Thyroid gland (tissue), 4 donors: ENCODE measurements around the gene KHNYN.

Experiments
- CTCF ChIP-seq, 6 experiments: fragments of 200-600 bp in 3 of 6; fragments of 450-650 bp in 3 of 6; sonication (generic) in 3 of 6; IDR thresholded peaks; one replicate each; pipeline ENCODE4 v1.5.1; 2016 to 2019; ENCODE audit warnings: antibody characterized with exemption in 6 of 6, mild to moderate bottlenecking in 2 of 6, inconsistent platforms in 1 of 6, moderate library complexity in 1 of 6
- POLR2A ChIP-seq, 2 donors: fragments of 450-650 bp; IDR thresholded peaks; one replicate each; pipeline ENCODE4 v1.6.1; 2017; ENCODE audit warnings: antibody characterized with exemption in 2 of 2, mild to moderate bottlenecking in 2 of 2, moderate library complexity in 1 of 2

GRCh38 chr14:24427537-24428508, 1.9 kb upstream of the KHNYN start:
- TF ChIP-seq CTCF (IDR thresholded peaks at IDR 0.05) (no peak), POLR2A (IDR thresholded peaks at IDR 0.05) (no peak)
